NB4 (cell line): ENCODE results near the gene ATP5F1C.

Experiments
- CTCF ChIP-seq: IDR thresholded peaks from one replicate; pipeline ENCODE4 v1.5.1; 2012; ENCODE audit warnings: low read depth, low read length
- POLR2A ChIP-seq: IDR thresholded peaks from 2 replicates; pipeline ENCODE4 v1.6.1; 2011; ENCODE audit warnings: mild to moderate bottlenecking; ENCODE audit not compliant: insufficient read length; ENCODE audit errors: extremely low read depth

- TF ChIP-seq CTCF (no peak), POLR2A (no peak)
These were observed 21.7 kb upstream of the ATP5F1C start for GRCh38 chr10:7766241-7766640.
